Smooth muscle cell of the umbilical artery (primary cell): ENCODE measurements around the gene VTN. TPM values are rescaled to one million over a fixed set of nuclear protein-coding genes. Genes with fewer than 3 reads are reported as not detected.

Experiments
- total RNA-seq: library from RNA; depleted of rRNA; stranded (reverse); fragments of >200 nt; gene quantifications from 2 replicates; pipeline ENCODE4 v1.2.3, GENCODE V29; 2014

VTN gene
- total RNA-seq, result 3.4 and 51.4 TPM in 2 replicates

GRCh38 chr17:28370035-28370743 lies at the start of gene VTN:
TSS of gene VTN (minus strand) at chr17:28370307. CDS start at chr17:28370203, 104 bp downstream.

GRCh38 chr17:28405632-28406472 lies 35.7 kb upstream of the VTN start, which contains the start of gene SLC46A1:
TSS of gene SLC46A1 (minus strand) at chr17:28406212. CDS start at chr17:28406114, 98 bp downstream.

GRCh38 chr17:28371245-28372202 lies 1.4 kb upstream of the VTN start, which contains the start of gene SARM1:
TSS of gene SARM1 (plus strand) at chr17:28371694. CDS start at chr17:28372033, 339 bp downstream.

GRCh38 chr17:28364665-28365363 lies 5.3 kb downstream of the VTN start, which contains the start of gene SEBOX:
TSS of gene SEBOX (minus strand) at chr17:28365199. CDS start at chr17:28365151, 48 bp downstream.

GRCh38 chr17:28357061-28357900 lies 12.8 kb downstream of the VTN start, which contains the start of gene POLDIP2:
TSS of gene POLDIP2 (minus strand) at chr17:28357527. CDS start at chr17:28357448, 79 bp downstream.

GRCh38 chr17:28335201-28335958 lies 34.7 kb downstream of the VTN start, which contains the start of the genes IFT20 and TNFAIP1:
TSS of gene IFT20 (minus strand) at chr17:28335472. CDS start at chr17:28331985, 3,487 bp downstream.
TSS of gene TNFAIP1 (plus strand) at chr17:28335761. CDS start at chr17:28339522, 3,761 bp downstream.

GRCh38 chr17:28318759-28319597 lies 51.1 kb downstream of the VTN start, which contains the start of gene TMEM97:
TSS of gene TMEM97 (plus strand) at chr17:28319200. CDS start at chr17:28319240, 40 bp downstream.

Other genes starting within 250 kb of the VTN start
- gene TMEM97, start 51.1 kb downstream of the VTN start, total RNA-seq, result 8.0 and 22.3 TPM in 2 replicates
- 54.5 and 101 TPM in 2 replicates for gene IFT20, start 34.8 kb downstream of the VTN start, total RNA-seq
- 25.2 and 52.2 TPM in 2 replicates for gene TNFAIP1, start 34.5 kb downstream of the VTN start, total RNA-seq
- gene POLDIP2, start 12.8 kb downstream of the VTN start, total RNA-seq, result 61.2 and 74.0 TPM in 2 replicates
- not detected in 2 replicates for gene SEBOX, start 5.1 kb downstream of the VTN start, total RNA-seq
- gene SARM1, start 1.4 kb upstream of the VTN start, total RNA-seq, result 16.6 and 21.8 TPM in 2 replicates
- gene SLC46A1, start 35.9 kb upstream of the VTN start, total RNA-seq, result 10.1 and 12.1 TPM in 2 replicates
- not detected in 2 replicates for gene SLC13A2, start 103.3 kb upstream of the VTN start, total RNA-seq
- gene FOXN1, start 136.0 kb upstream of the VTN start, total RNA-seq, result not detected in 2 replicates
- 26.7 and 31.0 TPM in 2 replicates for gene UNC119, start 182.3 kb upstream of the VTN start, total RNA-seq
- gene PIGS, start 201.2 kb upstream of the VTN start, total RNA-seq, result 107 and 165 TPM in 2 replicates
- 139 and 187 TPM in 2 replicates for gene ALDOC, start 206.6 kb upstream of the VTN start, total RNA-seq
- 5.6 and 25.5 TPM in 2 replicates for gene SPAG5, start 228.7 kb upstream of the VTN start, total RNA-seq
- 7.7 and 13.2 TPM in 2 replicates for gene RSKR, start 243.9 kb upstream of the VTN start, total RNA-seq